Activated CD8-positive, alpha-beta T cell treated with anti-CD3 and anti-CD28 coated beads for 36 hours (primary cell): Measurements from ENCODE around the gene EBPL. TPM values are rescaled to one million over a fixed set of nuclear protein-coding genes. Genes with fewer than 3 reads are reported as not detected.

ENCODE experiments used
- ATAC-seq: fragments of 200-7000 bp; cut with Tn5 transposase; one replicate; pipeline ENCODE4 v1.10.0; 2021; ENCODE audit warnings: mild to moderate bottlenecking, moderate library complexity
- CTCF ChIA-PET: fragments of 350-600 bp; sonication (Branson Sonifier 250); formaldehyde crosslinking; loops from one replicate; lab custom pipeline; 2021; ENCODE audit warnings: antibody characterized with exemption; lab: Charles Lee
- POLR2A ChIA-PET: fragments of 350-600 bp; sonication (Branson Sonifier 250); formaldehyde crosslinking; loops from one replicate; lab custom pipeline; 2021; ENCODE audit warnings: antibody characterized with exemption; lab: Charles Lee
- DNase-seq: peaks from one replicate; pipeline ENCODE4 v3.0.0-alpha.2; 2020
- H3K27ac Mint-ChIP-seq: one replicate; pipeline ENCODE4 v1.8.0; 2021; ENCODE audit warnings: mild to moderate bottlenecking, mixed read lengths
- H3K27me3 Mint-ChIP-seq: one replicate; pipeline ENCODE4 v1.8.0; 2021; ENCODE audit warnings: mixed read lengths
- H3K36me3 Mint-ChIP-seq: one replicate; pipeline ENCODE4 v1.8.0; 2021; ENCODE audit warnings: low read depth, mixed read lengths
- H3K4me1 Mint-ChIP-seq: one replicate; pipeline ENCODE4 v1.8.0; 2021; ENCODE audit warnings: low read depth, mixed read lengths
- H3K4me3 Mint-ChIP-seq: one replicate; pipeline ENCODE4 v1.8.0; 2021; ENCODE audit warnings: mild to moderate bottlenecking, moderate library complexity, mixed read lengths
- H3K9me3 Mint-ChIP-seq: one replicate; pipeline ENCODE4 v1.8.0; 2021; ENCODE audit warnings: mixed read lengths
- intact Hi-C: fragments of 100-400 bp; cut with micrococcal nuclease; formaldehyde crosslinking; loops from one replicate; pipeline ENCODE4 v1.10.0; 2022
- total RNA-seq, 2 experiments: library from RNA; stranded (reverse); gene quantifications; one replicate each; pipeline ENCODE4 v1.2.3, GENCODE V29; 2021
- TF ChIP-seq, protein P1 (sequence below): fragments of 200-600 bp; IDR thresholded peaks from one replicate; pipeline ENCODE4 v1.8.0; 2022; ENCODE audit warnings: antibody characterized with exemption, mild to moderate bottlenecking

EBPL gene
- total RNA-seq, 2 experiments from 2014 or later: 35.6 to 37.8 TPM

DNA sequence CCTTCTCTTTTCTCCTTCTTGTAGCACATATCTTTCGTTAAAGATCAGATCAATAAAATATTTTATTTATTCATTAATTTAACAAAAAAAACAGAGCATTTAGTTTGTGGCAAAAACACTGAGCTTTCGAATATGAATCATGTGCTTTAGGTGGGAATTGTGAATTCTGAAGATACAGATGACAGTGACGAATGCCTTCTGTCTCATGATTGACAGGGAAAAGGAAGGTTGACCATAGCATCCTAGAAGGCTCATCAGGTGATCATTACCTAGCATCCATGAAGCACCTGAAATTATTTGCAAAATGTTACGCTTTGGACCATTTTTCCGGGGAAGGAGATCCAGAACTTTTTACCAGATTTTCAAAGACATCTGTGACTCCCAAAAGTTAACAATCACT lies 59.1 kb downstream of the EBPL start:
- Mint-ChIP-seq H3K27me3 (no peaks in the 10 kb centered on the region), H3K9me3 (no peaks in the 10 kb centered on the region), H3K4me1 (peaks cover 15% of the 10 kb centered on the region), H3K4me3 (no peak overlapping the region), H3K27ac (no peak overlapping the region), H3K36me3 (no peaks in the 10 kb centered on the region)
- TF ChIP-seq, protein P1, sequence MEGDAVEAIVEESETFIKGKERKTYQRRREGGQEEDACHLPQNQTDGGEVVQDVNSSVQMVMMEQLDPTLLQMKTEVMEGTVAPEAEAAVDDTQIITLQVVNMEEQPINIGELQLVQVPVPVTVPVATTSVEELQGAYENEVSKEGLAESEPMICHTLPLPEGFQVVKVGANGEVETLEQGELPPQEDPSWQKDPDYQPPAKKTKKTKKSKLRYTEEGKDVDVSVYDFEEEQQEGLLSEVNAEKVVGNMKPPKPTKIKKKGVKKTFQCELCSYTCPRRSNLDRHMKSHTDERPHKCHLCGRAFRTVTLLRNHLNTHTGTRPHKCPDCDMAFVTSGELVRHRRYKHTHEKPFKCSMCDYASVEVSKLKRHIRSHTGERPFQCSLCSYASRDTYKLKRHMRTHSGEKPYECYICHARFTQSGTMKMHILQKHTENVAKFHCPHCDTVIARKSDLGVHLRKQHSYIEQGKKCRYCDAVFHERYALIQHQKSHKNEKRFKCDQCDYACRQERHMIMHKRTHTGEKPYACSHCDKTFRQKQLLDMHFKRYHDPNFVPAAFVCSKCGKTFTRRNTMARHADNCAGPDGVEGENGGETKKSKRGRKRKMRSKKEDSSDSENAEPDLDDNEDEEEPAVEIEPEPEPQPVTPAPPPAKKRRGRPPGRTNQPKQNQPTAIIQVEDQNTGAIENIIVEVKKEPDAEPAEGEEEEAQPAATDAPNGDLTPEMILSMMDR: no peak
- no peak for DNase-seq
- intact Hi-C loops: no loop called here
- CTCF ChIA-PET: interaction anchor here (0.6 to 1.4 kb wide), 2 partner anchors 17 to 174 kb away, joined by 3 to 4 read pairs; no protein-coding TSS in a partner anchor
- ATAC-seq: no peak
- POLR2A ChIA-PET: no interaction called here

DNA sequence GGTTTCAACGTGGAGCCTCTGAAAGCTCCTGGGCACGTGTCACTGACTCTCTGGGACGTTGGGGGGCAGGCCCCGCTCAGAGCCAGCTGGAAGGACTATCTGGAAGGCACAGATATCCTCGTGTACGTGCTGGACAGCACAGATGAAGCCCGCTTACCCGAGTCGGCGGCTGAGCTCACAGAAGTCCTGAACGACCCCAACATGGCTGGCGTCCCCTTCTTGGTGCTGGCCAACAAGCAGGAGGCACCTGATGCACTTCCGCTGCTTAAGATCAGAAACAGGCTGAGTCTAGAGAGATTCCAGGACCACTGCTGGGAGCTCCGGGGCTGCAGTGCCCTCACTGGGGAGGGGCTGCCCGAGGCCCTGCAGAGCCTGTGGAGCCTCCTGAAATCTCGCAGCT lies 60.7 kb downstream of the EBPL start:
- DNase-seq (no peak), ATAC-seq (no peak)

DNA sequence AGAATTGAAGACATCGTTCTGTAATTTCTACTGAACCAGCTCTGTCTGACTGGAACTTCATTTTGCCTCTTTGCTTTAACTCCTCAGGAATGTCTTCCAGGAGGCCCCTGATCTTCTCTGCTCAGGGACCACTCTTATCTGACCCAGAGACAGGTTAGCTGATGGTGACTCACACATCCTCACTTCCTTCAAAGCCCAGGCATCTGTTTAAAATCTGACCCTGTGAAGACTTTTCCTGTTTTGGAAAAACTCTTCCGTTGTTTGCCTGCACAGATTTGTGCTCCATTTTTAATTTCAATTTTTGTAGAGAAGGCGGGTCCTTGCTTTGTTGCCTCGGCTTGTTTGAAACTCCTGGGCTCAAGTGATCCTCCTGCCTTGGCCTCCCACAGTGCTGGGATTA lies 61.3 kb downstream of the EBPL start:
- no peaks in the 10 kb centered on the region for H3K9me3 Mint-ChIP-seq
- intact Hi-C loops: no loop called here
- ChIA-PET CTCF (interaction anchor here (1.5 kb wide), 1 partner anchor 8 kb away, joined by 3 read pairs; no protein-coding TSS in a partner anchor), POLR2A (no interaction called here)
- TF ChIP-seq, protein P1: no peak
- no peak for DNase-seq
- no peaks in the 10 kb centered on the region for H3K36me3 Mint-ChIP-seq
- peaks cover 7% of the 10 kb centered on the region for H3K4me1 Mint-ChIP-seq
- H3K27ac Mint-ChIP-seq: no peak overlapping the region
- no peaks in the 10 kb centered on the region for H3K27me3 Mint-ChIP-seq
- no peak for ATAC-seq
- no peak overlapping the region for H3K4me3 Mint-ChIP-seq

More for the DNA sequence above, 60.7 kb downstream of the EBPL start:
- H3K9me3 Mint-ChIP-seq: no peaks in the 10 kb centered on the region
- CTCF ChIA-PET: interaction anchor here (1.4 to 1.5 kb wide), 2 partner anchors 9 to 19 kb away, joined by 3 read pairs; no protein-coding TSS in a partner anchor
- no peaks in the 10 kb centered on the region for H3K36me3 Mint-ChIP-seq
- H3K4me1 Mint-ChIP-seq: peaks cover 12% of the 10 kb centered on the region
- intact Hi-C loops: no loop called here
- TF ChIP-seq, protein P1: no peak
- H3K27ac Mint-ChIP-seq: no peak overlapping the region
- H3K27me3 Mint-ChIP-seq: no peaks in the 10 kb centered on the region
- H3K4me3 Mint-ChIP-seq: no peak overlapping the region
- POLR2A ChIA-PET: no interaction called here

DNA sequence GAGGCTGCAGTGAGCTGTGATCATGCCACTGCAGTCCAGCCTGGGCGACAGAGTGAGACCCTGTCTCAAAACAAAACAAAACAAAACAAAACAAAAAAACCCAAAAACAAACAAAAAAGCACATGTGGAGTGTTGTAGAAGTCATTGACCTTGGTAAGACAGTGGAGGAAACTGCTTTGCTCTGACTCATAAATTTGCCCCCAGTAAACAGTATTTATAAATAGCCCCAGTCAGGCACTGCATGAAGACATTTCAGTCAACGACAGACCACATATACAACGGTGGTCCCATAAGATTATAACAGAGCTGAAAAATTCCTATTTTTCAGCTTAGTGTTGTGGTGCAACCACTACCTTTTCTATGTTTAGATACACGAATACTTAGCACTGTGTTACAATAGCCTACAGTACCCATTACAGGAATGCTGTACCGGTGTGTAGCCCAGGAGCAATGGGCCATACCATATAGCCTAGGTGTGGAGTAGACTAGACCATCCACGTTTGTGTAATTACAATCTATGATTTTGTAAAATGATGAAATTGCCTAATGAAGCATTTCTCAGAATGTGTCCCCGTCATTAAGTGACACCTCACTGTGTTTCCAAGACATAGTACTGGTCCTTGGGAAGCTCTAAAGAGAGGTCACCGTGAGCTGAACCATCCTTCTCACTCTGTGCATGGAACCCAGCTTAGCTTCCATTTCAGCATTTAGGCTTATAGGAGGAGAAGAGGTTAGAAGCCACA lies 61.9 kb downstream of the EBPL start:
- Mint-ChIP-seq H3K36me3 (no peaks in the 10 kb centered on the region), H3K4me3 (peak overlapping the region; percentile 75), H3K27ac (no peak overlapping the region), H3K9me3 (no peaks in the 10 kb centered on the region), H3K4me1 (peaks cover 7% of the 10 kb centered on the region), H3K27me3 (no peaks in the 10 kb centered on the region)
- ChIA-PET POLR2A (interaction anchor here (0.6 to 1.3 kb wide), 2 partner anchors 192 to 240 kb away, joined by 3 read pairs; no protein-coding TSS in a partner anchor), CTCF (interaction anchor here (1.5 kb wide), 1 partner anchor 8 kb away, joined by 3 read pairs; no protein-coding TSS in a partner anchor)
- TF ChIP-seq, protein P1: no peak
- ATAC-seq (no peak), DNase-seq (no peak)
- intact Hi-C loops: no loop called here
